K562 (cell line): Measurements from ENCODE around the gene DSCAM. TPM values are rescaled to one million over a fixed set of nuclear protein-coding genes. Genes with fewer than 3 reads are reported as not detected.

ENCODE experiments used
- ATAC-seq: fragments of 200-7000 bp; cut with Tn5 transposase; 3 replicates; pipeline ENCODE4 v1.9.1; 2020; ENCODE audit warnings: moderate library complexity
- BruUV-seq: library from RNA; stranded (reverse); fragments of 400-500 nt; replicated peaks from 2 replicates; lab custom pipeline; 2021; lab: Mats Ljungman, UMichigan
- CTCF ChIA-PET: fragments of 300-600 bp; formaldehyde crosslinking; extraction: SDS; loops from one replicate; lab custom pipeline; 2021; ENCODE audit warnings: low intra/inter-chr PET ratio; lab: Yijun Ruan, JAX
- POLR2A ChIA-PET: fragments of 300-600, 350-650 bp; sonication (Branson Sonifier 250); formaldehyde crosslinking; extraction: SDS; loops from one replicate; lab custom pipeline; 2021; ENCODE audit warnings: antibody characterized with exemption, inconsistent platforms; lab: Yijun Ruan, JAX
- DNase-seq, 4 experiments: peaks; one replicate each; pipeline versions ENCODE4 v3.0.0 to v3.0.0-alpha.2; 2011 to 2018; ENCODE audit warnings: low spot score in 3 of 4, mixed read lengths in 3 of 4; ENCODE audit errors: extremely low read depth in 1 of 4
- FAIRE-seq: peaks from 2 replicates; lab custom pipeline; 2011; peaks lifted over from hg19 to GRCh38; lab: Jason Lieb, UNC
- H2AFZ ChIP-seq: 2 replicates; pipeline ENCODE4 v1.6.0; 2011; ENCODE audit warnings: low read depth, low read length, control low read depth, inconsistent platforms
- H3K27ac ChIP-seq: fragments of 200-600 bp; 3 replicates; pipeline ENCODE4 v1.8.0; 2011; ENCODE audit warnings: low read depth, mild to moderate bottlenecking, control low read depth, inconsistent platforms, low read length, moderate library complexity, mixed read lengths; ENCODE audit errors: extremely low read depth
- H3K27me3 ChIP-seq, 2 experiments: fragments of 300-600 bp in 1 of 2; 2 replicates in 1 of 2; 3 replicates in 1 of 2; pipeline versions ENCODE4 v1.6.0 to v1.8.0; 2011; ENCODE audit warnings: inconsistent platforms in 2 of 2, low read length in 2 of 2, mild to moderate bottlenecking in 1 of 2, mixed read lengths in 1 of 2, moderate library complexity in 1 of 2; ENCODE audit not compliant: control insufficient read depth in 2 of 2, insufficient read depth in 2 of 2
- H3K36me3 ChIP-seq: fragments of 300-600 bp; 3 replicates; pipeline ENCODE4 v1.8.0; 2011; ENCODE audit warnings: mild to moderate bottlenecking, low read length, inconsistent platforms; ENCODE audit not compliant: control insufficient read depth, insufficient read depth
- H3K4me1 ChIP-seq, 2 experiments: fragments of 200-600 bp in 1 of 2; replicated peaks in 1 of 2; 2 replicates in 1 of 2; 3 replicates in 1 of 2; pipeline versions ENCODE4 v1.5.1 to v1.8.0; 2011; ENCODE audit warnings: inconsistent platforms in 2 of 2, low read length in 2 of 2, mild to moderate bottlenecking in 1 of 2, mixed read lengths in 1 of 2, moderate library complexity in 1 of 2; ENCODE audit not compliant: control insufficient read depth in 2 of 2, insufficient read depth in 2 of 2
- H3K4me2 ChIP-seq: 2 replicates; pipeline ENCODE4 v1.6.1; 2011; ENCODE audit warnings: low read length, control low read depth, inconsistent platforms, mixed read lengths; ENCODE audit not compliant: insufficient read depth
- H3K4me3 ChIP-seq: fragments of 200-600 bp; sonication (generic), shearing (Covaris generic); 2 replicates; pipeline ENCODE4 v1.5.1; 2016; ENCODE audit warnings: control low read depth, inconsistent platforms
- H3K79me2 ChIP-seq: fragments of 200-600 bp; 3 replicates; pipeline ENCODE4 v1.8.0; 2011; ENCODE audit warnings: low read length, inconsistent platforms; ENCODE audit not compliant: control insufficient read depth, insufficient read depth
- H3K9ac ChIP-seq, 2 experiments: 2 replicates each; pipeline versions ENCODE4 v1.6.0 to v1.6.1; 2011; ENCODE audit warnings: low read depth in 2 of 2, low read length in 2 of 2, control low read depth in 1 of 2, inconsistent platforms in 1 of 2, mild to moderate bottlenecking in 1 of 2, mixed read lengths in 1 of 2; ENCODE audit not compliant: insufficient read depth in 1 of 2
- H3K9me1 ChIP-seq: one replicate; pipeline ENCODE4 v1.6.0; 2011; ENCODE audit warnings: inconsistent platforms, mild to moderate bottlenecking, low read length, moderate library complexity; ENCODE audit not compliant: control insufficient read depth, insufficient read depth
- H3K9me3 ChIP-seq: replicated peaks from 2 replicates; pipeline ENCODE4 v1.5.1; 2011; ENCODE audit warnings: low read depth, low read length, inconsistent platforms; ENCODE audit not compliant: control insufficient read depth, insufficient read depth
- H4K20me1 ChIP-seq: replicated peaks from 2 replicates; pipeline ENCODE4 v1.6.1; 2011; ENCODE audit warnings: low read length, inconsistent platforms, mixed read lengths; ENCODE audit not compliant: control insufficient read depth, insufficient read depth
- ATF1 ChIP-seq, 2 experiments: fragments of 450-650 bp in 1 of 2; IDR thresholded peaks; 2 replicates each; pipeline ENCODE4 v1.6.1; 2016; ENCODE audit warnings: missing compliant biosample characterization in 1 of 2, missing genetic modification characterization in 1 of 2
- E2F5 ChIP-seq: sonication (generic); formaldehyde crosslinking; IDR thresholded peaks from 2 replicates; pipeline ENCODE4 v1.8.0; 2022; ENCODE audit warnings: mild to moderate bottlenecking, missing genetic modification reagents
- FUS ChIP-seq: fragments of 200-400 bp; formaldehyde crosslinking; optimal IDR thresholded peaks from 2 replicates; pipeline ENCODE3; 2017; ENCODE audit warnings: low read depth, low read length
- MCM3 ChIP-seq: fragments of 450-650 bp; IDR thresholded peaks from 2 replicates; pipeline ENCODE4 v1.6.1; 2016
- RFX5 ChIP-seq: IDR thresholded peaks from 2 replicates; pipeline ENCODE4 v1.6.1; 2011; ENCODE audit warnings: low read depth, mild to moderate bottlenecking, improper control_type of control experiment, low read length
- SREBF2 ChIP-seq: sonication (generic); formaldehyde crosslinking; IDR thresholded peaks from 2 replicates; pipeline ENCODE4 v1.4.0; 2020; ENCODE audit warnings: mild to moderate bottlenecking, missing genetic modification reagents
- TCF7L2 ChIP-seq: fragments of 150-350 bp; IDR thresholded peaks from 2 replicates; pipeline ENCODE4 v1.6.1; 2016; ENCODE audit warnings: low read depth, mild to moderate bottlenecking, low read length, moderate library complexity
- TFE3 ChIP-seq: fragments of 450-650 bp; formaldehyde crosslinking; IDR thresholded peaks from 2 replicates; pipeline ENCODE4 v1.4.0; 2020; ENCODE audit warnings: mild to moderate bottlenecking, mixed read lengths
- ZKSCAN3 ChIP-seq: fragments of 250-450 bp; sonication (Bioruptor Pico); IDR thresholded peaks from 2 replicates; pipeline ENCODE4 v1.4.0; 2020
- ZNF124 ChIP-seq: sonication (generic); formaldehyde crosslinking; IDR thresholded peaks from 2 replicates; pipeline ENCODE4 v1.8.1; 2022; ENCODE audit warnings: missing genetic modification reagents
- ZNF311 ChIP-seq: fragments of 250-450 bp; sonication (Bioruptor Pico); IDR thresholded peaks from 2 replicates; pipeline ENCODE4 v1.4.0; 2020; ENCODE audit warnings: mild to moderate bottlenecking, moderate library complexity
- WGBS: fragments of 100-300 bp; shearing (Covaris generic); methylation state at CpG from one replicate; pipeline ENCODE4 v1.1.6; 2016; ENCODE audit warnings: low coverage, mixed read lengths; ENCODE audit not compliant: insufficient coverage; ENCODE audit errors: missing lambda C conversion rate; 5-methylcytosine and 5-hydroxymethylcytosine counted together
- in situ Hi-C: fragments of 300-500 bp; cut with MboI; formaldehyde crosslinking; loops from 4 replicates; pipeline ENCODE4 v1.15.0; 2018; ENCODE audit warnings: inconsistent platforms, mixed read lengths
- intact Hi-C: fragments of 100-400 bp; cut with micrococcal nuclease; formaldehyde crosslinking; loops from 2 replicates; pipeline ENCODE4 v1.14.2; 2022
- polyA plus RNA-seq, 8 experiments: library from polyadenylated mRNA; depleted of rRNA in 4 of 8; stranded (reverse) in 5 of 8; unstranded in 3 of 8; fragments of >200 nt; fragmentation: Nextera tagmentation in 2 of 8; fragmentation: Illumina TruSeq in 1 of 8; extraction: Ambion mirVana in 2 of 8; extraction: Trizol in 1 of 8; gene quantifications; 2 replicates each; pipeline versions ENCODE4 v1.2.1 to v1.2.3, GENCODE V29; 2011 to 2014; ENCODE audit warnings: inconsistent platforms in 1 of 8, missing spikeins in 1 of 8
- total RNA-seq, 7 experiments: library from RNA; depleted of rRNA in 6 of 7; stranded (reverse); fragments of >200 nt in 6 of 7; fragmentation: Illumina TruSeq in 2 of 7; extraction: Trizol in 2 of 7; gene quantifications; 2 replicates each; pipeline versions ENCODE4 v1.2.1 to v1.2.3, GENCODE V29; 2011 to 2021; ENCODE audit warnings: low replicate concordance in 1 of 7

The DSCAM gene
- total and polyA plus RNA-seq, 9 of the 15 experiments (the other 6 are each of a cell fraction or from before 2014, with no cell fraction given), result not detected

- FAIRE-seq, result no peak
- H3K9me3 ChIP-seq, result no peaks in the 10 kb centered on the region; the same call in 1 of the 2 replicates
- WGBS, result under 1% methylated on average over 6 of the region's 6 CpGs
Observed at GRCh38 chr21:40639616-40640194, 207.3 kb downstream of the DSCAM start.

More at GRCh38 chr21:40639616-40640194, 207.3 kb downstream of the DSCAM start:
- H3K9me1 ChIP-seq, result no peaks in the 10 kb centered on the region
- CTCF ChIA-PET, result no interaction called here
- H3K4me3 ChIP-seq, result no peak overlapping the region
- intact Hi-C loops (no loop called here), in situ Hi-C loops (no loop called here)
- POLR2A ChIA-PET, result interaction anchor here (0.9 kb wide), 1 partner anchor 8 kb away, joined by 3 read pairs; no protein-coding TSS in a partner anchor
- H3K4me2 ChIP-seq, result no peak overlapping the region
- H3K9ac ChIP-seq, result no peak overlapping the region
- TF ChIP-seq ATF1 (CRISPR knock-in tag; IDR thresholded peaks at IDR 0.05) (no peak), ATF1 (tag; IDR thresholded peaks at IDR 0.05) (no peak), FUS (no peak), TCF7L2 (no peak), ZNF311 (CRISPR knock-in tag) (no peak), E2F5 (CRISPR knock-in tag) (no peak), RFX5 (no peak), MCM3 (no peak), ZNF124 (no peak), SREBF2 (CRISPR knock-in tag) (no peak), TFE3 (CRISPR knock-in tag) (no peak), ZKSCAN3 (CRISPR knock-in tag) (no peak)
- H3K27me3 ChIP-seq, result no peaks in the 10 kb centered on the region
- no peaks in the 10 kb centered on the region for H3K4me1 ChIP-seq
- ATAC-seq (no peak), DNase-seq (no peak)
- H3K36me3 ChIP-seq, result no peaks in the 10 kb centered on the region
- H4K20me1 ChIP-seq, result no peaks in the 10 kb centered on the region
- no peaks in the 10 kb centered on the region for H3K79me2 ChIP-seq
- H2AFZ ChIP-seq, result no peak overlapping the region
- BruUV-seq, result no TSS peak
- H3K27ac ChIP-seq, result no peak overlapping the region
